ENCODE data around the gene EN2.

DNA sequence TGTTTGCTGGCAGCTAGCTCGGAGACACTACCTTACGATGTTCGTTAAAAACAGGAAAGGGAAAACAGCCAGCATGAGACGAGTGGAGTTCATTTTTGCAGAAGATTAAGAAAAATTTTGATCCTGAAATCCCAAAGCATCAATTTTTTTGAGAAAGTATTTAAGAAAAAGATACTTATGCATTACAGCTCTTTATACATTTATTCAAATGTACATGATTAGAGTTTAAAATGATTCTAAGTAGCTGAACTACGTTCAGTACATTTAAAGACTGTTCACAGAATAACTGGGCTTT, 53.7 kb downstream of the EN2 start:
- no peak for TF ChIP-seq POLR2AphosphoS5 (IDR thresholded peaks at IDR 0.05; ENCODE audit: low read depth)
- TF ChIP-seq, protein P1, sequence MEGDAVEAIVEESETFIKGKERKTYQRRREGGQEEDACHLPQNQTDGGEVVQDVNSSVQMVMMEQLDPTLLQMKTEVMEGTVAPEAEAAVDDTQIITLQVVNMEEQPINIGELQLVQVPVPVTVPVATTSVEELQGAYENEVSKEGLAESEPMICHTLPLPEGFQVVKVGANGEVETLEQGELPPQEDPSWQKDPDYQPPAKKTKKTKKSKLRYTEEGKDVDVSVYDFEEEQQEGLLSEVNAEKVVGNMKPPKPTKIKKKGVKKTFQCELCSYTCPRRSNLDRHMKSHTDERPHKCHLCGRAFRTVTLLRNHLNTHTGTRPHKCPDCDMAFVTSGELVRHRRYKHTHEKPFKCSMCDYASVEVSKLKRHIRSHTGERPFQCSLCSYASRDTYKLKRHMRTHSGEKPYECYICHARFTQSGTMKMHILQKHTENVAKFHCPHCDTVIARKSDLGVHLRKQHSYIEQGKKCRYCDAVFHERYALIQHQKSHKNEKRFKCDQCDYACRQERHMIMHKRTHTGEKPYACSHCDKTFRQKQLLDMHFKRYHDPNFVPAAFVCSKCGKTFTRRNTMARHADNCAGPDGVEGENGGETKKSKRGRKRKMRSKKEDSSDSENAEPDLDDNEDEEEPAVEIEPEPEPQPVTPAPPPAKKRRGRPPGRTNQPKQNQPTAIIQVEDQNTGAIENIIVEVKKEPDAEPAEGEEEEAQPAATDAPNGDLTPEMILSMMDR (IDR thresholded peaks at IDR 0.05; ENCODE audit: insufficient read depth, low read length) = no peak
